NCI-H748 treated with DMSO at 0.1 percent for 48 hours (cell line): Measurements from ENCODE around the gene APOB.

Experiments used
- DNase-seq: peaks from one replicate; lab custom pipeline; 2025; lab: John Stamatoyannopoulos, UW

Gene APOB

DNA sequence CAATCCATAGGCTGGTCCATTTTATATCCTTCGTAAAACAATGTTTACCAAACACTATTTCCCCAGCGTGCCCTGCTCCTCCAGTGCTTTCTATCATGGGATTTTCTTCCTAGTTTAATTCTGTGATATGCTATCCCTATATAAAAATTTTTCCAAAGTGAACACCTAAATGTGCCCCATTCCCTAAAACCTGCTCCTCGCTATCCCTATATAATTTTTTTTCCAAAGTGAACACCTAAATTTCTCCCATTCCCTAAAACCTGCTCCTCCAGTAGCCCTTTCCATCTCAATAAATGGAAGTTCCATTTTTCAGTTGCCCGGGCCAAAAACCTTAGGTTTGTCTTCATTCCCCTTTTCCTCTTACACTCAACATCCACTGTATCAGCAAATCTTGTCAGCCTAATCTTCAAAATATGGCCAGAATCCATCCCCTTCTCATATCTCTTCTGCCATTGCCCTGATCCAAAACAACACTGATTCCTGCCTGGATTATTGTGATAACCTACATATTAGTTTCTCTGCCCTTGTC, 26.1 kb downstream of the APOB start:
- no peak for DNase-seq

DNA sequence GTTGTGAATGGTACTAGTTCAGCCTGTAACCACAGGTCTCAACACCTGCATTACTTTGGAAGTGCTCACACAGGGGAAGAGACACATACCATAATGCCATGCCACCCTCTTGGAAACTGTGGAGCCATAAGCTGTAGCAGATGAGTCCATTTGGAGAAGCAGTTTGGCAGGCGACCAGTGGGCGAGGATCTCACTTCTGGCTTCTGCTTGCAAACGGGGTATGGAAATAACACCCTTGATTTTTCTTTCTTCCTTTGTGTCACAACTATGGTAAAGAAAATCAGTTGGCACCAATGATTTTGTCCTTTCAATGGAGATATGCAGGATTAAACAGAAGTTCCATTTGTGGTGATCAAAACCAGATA, 28.6 kb downstream of the APOB start:
- no peak for DNase-seq

DNA sequence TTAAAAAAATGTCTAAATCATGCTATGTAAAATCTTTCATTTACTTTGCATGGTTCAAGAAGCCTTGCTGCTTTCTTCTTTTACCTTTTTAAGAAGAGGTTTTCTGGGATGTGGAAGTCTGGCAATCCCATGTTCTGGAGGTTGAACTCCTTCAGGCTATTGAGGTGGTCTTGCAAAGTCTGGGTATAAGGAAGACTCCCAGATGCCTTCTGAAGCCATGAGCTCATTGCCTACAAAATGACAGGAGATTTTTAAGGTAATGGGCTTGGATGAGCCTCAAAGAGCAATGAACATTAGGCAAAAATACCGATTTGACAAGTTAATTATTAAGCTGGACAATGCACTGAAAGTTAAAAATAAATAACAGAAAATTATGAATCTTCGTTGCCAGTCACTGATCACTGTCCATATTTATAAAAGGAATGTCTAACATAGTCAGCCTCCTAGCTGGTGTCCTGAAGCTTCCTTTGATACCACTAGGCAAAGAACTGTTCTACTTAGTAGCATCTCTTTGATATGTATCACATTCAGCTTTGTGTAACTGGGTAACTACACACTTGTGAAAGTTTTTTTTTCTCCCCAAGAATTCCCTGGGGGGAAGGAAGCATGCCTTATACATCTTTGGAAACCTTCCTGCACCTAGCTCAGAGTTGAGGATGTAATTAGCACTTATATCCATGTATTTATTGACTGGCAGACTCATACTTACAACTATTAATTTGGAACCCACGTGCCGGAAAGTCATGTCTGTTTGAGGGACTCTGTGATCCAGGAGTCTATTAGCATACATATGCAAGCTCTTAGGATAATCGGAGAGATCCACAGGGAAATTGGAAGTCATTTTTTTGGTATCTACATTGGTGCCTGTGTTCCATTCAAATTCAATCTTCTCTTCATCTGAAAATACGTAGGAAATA, 29.3 kb downstream of the APOB start:
- DNase-seq, result no peak

DNA sequence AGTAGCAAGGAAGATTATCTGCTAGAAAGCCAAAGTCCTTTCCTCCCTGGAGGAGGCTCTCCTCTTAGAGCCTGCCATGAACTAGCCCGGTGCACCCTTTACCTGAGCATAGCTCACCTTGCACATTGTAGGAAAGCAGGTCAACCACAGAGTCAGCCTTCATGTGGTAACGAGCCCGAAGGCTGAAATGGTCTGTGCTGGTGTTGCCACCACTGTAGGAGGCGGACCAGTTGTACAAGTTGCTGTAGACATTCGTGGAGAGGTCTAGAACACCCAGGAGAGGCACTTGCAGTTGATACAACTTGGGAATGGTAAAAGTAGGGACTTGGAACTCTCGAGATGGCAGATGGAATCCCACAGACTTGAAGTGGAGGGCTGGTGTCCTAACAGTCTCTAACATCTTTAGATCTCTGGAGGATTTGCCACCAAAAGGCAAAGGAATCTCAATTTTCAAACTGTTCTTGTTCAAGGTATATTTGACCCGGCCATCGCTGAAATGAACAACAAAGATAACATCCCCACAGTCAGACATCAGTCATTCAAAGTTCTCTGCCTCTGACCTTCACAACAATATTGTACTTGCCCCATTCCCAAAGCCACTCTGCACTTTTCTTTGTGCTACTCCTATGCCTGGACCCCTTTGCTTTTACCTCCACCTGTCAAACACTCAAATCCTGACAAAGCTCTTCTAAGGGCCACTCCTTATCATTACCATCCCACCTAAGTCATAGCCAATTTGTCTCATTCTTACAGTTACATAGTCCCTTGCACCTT, 30.6 kb downstream of the APOB start:
- DNase-seq, result no peak

DNA sequence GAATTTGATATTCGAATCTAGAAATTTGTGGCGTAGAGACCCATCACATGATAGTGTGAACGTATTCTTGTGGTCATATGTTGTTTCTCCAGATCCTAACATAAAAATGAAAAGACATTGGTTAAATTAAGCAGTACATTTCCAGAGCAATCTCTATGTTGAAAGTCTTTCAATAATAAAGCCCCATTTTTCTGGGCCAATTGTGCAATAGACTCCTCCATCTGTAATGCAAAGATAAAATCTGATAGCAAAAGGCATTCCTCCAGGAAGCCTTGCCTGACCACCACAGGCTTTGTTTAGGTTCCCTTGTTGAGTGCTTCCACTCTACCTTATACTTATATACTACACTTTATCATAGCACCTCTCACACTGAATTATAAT, 31.3 kb downstream of the APOB start:
- DNase-seq, result no peak

DNA sequence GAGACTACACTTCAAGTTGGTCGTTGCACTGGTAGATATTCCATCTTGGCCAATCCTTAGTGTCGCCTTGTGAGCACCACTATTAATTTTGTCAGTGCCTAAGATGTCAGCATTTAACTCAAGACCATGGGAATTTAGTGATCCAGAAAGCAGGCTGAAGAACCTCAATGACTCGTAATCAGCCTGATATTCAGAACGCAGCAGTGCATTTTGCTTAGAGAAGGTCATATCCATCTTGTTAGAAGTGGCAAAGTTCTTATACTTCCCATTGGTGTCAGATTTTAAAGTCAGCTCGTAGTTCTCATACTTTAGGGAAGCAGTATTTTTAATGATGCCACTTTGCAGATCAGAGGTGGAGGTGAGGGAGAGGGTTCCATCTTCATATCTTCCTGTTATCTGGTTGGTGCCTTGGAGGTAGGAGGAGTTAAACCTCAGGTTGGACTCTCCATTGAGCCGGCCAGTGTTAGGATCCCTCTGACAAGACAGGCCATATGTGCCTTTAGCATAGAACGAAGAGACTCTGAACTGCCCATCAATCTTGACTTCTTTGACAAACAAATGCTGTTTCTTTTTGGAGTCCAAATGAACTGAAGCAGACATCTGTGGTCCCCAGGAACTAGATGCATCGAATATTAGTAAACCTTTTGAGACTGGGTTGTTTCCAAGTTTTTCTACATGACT, 31.9 kb downstream of the APOB start:
- no peak for DNase-seq

DNA sequence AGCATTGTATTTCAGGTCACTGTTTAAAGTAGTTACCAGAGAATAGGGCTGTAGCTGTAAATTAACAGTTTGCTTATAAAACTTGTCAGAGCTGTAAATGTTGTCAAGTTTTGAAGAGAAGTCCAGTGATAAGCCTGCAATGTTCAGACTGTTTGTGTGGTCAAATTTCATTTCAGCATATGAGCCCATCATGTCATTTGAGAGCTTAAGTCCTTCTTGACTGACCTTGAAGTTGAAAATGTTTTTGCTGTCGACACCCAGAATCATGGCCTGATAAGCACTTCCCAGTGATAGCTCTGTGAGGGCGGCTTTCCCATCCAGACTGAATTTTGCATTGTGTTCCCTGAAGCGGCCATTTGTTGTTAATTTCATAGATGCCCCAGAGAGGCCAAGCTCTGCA, 32.4 kb downstream of the APOB start:
- no peak for DNase-seq

DNA sequence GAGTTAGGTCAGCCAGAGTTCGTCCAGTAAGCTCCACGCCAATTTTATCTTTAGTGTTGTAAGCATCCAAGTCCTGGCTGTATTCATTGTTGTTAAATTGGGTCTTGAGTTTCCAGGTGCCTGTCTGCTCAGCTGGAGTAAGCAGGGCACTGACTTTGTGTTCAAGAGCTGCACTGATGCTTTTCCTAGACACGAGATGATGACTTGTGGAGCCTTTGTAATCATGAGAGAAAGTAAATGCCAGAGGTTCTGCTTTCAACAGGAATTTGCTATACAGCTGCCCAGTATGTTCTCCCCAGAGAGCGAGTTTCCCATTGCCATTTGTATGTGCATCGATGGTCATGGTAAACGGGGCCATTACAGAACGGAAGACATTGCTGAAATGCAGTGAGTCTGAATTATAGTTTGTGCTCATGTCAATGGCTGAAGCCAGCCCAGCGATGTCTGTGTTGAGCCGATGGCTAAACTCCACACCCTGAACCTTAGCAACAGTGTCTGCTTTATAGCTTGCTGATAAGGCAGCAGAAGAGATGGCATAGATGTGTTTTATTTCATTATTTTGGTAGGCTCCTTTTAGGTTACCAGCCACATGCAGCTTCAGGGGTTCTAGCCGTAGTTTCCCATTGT, 32.9 kb downstream of the APOB start:
- DNase-seq, result no peak

DNA sequence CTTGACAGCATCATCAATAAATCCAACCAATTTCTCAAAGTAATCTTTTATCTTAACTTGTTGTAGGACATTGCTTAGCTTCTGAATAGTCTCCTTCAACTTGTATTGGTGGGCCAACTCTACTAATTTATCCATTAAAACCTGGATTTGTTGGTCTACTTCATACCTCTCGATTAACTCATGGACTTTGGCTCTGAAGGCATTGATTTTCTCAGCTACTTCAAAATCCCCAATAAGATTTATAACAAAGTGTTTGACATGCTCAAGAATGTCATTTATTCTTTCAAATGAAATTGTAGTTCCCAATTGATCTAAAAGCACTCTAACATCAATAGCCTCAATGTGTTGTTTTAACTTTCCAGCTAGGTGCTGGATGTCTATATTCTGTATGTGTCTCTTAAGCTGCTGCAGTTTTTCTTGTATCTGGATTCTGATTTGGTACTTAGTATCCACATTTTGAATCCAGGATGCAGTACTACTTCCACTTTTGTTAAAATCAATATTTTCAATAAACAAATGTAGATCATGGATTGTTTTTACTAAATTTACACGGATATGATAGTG, 34.1 kb downstream of the APOB start:
- no peak for DNase-seq

DNA sequence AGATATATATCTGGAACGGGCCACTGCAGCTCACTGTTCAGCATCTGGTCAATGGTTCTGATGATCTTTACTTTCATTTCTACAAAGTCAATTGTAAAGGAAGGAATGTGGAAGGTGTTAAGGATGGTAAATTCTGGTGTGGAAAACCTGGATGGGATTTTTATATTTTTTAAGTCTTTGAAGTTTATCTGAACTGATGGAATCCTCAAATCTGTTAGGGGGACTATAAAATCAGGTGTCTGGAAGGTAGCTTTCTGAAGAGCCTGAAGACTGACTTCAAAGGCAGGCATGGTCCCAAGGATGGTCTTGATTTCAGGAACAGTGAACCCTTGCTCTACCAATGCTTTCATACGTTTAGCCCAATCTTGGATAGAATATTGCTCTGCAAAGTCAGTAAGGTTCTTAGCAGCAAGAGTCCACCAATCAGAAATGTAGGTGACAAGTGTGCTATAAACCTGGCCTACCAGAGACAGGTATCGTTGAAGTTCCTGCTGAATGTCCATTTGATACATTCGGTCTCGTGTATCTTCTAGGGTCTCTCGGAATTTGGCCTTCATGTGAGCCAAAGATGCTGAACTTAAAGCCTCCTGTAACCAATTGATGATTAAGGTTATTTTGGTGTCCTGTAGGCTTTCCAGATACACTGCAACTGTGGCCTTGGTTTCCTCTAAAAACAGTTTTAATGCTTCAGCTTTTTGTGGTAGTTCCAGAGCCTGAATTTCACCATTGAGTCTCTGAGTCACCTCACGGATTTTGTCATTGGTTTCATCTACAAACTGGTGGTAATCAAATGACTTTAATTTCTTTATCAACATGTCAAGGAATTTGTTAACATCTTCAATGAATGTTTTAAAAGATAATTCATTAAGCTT, 34.8 kb downstream of the APOB start:
- DNase-seq, result no peak

DNA sequence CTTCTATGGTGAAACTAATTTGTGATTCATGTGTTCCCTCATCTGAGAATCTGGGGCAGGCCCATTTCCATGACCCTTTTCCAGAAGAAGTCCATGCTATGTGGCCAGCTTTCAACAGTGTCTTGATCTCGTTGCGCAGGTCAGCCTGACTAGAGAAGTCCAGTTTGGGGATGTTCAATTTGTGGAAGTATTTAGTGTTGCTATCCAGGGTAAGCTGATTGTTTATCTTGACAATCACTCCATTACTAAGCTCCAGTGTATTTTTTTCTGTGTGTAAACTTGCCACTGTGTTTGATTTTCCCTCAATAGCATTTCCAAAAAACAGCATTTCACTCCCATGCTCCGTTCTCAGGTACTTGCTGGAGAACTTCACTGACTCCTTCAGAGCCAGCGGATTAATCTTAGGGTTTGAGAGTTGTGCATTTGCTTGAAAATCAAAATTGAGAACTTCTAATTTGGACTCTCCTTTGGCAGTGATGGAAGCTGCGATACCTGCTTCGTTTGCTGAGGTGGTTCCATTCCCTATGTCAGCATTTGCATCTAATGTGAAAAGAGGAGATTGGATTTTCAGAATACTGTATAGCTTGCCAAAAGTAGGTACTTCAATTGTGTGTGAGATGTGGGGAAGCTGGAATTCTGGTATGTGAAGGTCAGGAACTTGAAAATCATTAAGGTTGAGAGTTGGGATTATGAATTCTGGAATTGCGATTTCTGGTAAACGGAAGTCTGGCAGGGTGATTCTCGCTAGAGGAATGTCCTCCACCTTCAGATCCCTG, 35.7 kb downstream of the APOB start:
- DNase-seq, result no peak

DNA sequence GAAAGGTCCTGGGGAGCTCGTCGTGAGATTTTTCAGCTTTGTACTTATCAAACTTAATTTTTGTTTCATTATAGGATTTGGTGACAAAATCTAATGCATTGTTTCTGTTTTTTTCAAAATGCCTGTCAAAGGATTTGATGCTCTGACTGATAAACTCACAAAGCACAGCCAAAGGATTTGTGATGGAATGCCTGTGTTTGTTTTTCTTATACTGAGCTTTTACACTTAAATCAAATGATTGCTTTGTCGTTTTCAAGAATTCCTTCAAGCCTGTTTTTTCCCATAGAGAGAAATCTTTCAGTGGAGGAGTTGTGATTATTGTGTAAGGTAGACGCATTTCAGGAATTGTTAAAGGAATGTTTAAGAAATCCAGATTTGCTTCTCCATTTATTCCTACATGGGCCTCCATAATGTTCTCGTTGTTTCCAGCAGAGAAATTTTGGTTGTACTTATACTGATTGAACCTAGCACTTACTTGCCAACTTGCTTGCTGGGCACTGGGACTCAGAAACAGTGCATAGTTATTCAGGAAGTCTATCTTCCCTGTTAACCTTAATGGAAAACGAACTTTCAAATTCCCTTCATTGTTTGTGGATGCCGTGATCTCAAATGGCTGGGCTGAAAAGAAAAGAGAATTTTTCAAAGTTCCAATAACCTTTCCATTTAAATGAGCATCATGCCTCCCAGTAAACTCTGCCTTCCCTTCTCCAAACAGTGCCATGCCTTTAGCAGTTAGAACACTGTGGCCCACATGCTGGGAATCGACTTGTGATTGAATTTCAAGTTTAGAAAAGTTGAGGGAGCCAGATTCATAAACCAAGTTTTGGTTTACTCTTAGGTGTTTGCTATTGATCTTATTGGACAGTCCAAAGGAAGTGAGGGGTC, 36.5 kb downstream of the APOB start:
- DNase-seq, result no peak

DNA sequence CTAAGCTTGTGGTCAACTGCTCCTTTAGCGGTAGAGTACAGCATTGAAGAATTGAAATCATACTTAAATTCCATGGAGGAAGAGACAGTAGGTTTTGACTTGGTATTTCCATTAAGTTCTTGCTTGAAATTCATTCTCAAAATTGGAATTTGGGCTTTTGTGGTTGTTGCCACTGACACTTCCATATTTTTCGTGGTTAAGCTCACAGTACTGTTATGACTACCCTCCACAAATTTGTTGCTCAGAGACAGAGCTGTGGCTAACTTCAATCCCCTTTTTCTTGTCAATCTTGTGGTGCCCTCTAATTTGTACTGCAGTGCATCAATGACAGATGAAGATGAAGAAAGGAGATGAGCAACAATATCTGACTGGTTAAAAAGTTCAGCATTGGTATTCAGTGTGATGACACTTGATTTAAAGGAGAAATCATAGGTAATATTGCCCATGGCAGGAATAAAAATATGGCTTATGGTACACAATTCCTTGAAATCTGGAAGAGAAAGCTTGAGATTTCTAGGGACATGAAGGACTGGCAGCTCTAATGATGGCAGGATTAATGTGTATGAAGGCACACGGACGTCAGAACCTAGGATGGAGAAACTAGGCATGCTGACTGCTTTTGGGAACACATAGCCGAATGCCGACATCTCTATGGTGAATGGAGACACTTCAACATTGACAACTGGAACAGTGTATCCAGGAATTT, 37.3 kb downstream of the APOB start:
- no peak for DNase-seq

DNA sequence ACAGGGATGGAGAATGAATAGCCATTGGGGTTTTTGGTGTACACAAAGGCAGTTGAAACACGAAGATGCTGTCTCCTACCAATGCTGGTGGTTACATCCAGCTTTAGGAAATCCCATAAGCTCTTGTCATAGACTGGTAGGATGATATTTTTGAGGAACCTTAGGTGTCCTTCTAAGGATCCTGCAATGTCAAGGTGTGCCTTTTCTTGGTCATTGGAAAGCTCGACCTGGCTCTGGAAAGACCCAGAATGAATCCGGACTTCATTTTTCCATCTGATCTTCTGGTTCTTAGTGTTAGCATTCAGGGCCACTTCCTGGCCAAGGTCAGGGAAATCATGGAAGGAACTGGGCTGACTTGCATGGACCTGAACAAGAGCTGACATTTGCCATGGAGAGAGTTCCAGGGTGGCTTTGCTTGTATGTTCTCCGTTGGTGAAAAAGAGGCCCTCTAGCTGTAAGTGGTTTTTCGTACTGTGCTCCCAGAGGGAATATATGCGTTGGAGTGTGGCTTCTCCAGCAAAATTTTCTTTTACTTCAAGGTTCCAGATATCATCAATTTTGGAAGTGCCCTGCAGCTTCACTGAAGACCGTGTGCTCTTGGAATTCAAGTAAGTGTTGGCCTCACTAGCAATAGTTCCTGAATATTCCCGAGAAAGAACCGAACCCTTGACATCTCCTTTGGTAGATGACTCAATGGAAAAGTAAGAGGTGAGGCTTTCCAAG, 38.0 kb downstream of the APOB start:
- DNase-seq, result no peak

DNA sequence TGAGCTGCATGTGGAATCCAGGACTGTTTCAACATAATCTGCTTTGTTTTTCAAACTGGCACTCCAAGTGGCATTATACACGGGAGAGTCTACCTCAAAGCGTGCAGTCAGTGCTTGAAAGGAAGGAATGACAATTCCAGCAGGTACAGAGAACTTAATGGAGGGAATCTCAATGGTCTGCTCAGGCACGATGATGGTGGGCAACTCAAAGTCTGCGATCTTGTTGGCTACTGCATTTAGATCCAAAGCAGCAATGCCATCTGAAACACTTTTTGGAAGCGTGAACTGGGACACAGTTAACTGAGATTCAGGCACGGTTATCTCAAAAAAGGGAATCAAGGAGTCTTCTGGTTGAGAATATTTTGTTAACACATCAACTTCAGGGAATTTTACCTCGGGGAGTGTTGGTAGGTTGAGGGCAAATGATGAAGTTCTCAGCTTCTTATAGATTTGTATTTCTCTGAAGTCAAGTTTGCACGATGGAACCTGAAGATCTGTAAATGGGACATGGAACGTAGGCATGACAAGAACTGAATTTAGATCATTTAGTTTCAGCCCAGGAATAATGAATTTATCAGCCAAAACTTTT, 38.7 kb downstream of the APOB start:
- DNase-seq, result no peak

DNA sequence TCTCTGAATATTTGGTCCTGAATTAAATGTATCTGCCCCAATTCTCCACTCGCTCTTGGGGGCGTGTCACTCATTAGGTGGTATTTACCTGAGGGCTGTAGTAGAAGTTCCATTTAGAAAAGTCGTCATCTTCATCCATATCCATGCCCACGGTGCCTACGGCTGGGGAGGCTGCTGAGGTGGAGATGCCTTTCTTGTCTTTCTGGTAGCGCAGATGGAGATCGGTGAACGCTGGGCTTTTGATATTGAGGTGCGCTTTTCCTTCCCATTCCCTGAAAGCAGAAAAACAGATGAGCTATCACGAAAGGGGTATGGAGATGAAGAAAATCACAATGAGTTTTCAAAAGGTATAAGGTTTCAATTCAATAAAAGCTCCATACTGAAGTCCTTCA, 39.7 kb downstream of the APOB start:
- no peak for DNase-seq

DNA sequence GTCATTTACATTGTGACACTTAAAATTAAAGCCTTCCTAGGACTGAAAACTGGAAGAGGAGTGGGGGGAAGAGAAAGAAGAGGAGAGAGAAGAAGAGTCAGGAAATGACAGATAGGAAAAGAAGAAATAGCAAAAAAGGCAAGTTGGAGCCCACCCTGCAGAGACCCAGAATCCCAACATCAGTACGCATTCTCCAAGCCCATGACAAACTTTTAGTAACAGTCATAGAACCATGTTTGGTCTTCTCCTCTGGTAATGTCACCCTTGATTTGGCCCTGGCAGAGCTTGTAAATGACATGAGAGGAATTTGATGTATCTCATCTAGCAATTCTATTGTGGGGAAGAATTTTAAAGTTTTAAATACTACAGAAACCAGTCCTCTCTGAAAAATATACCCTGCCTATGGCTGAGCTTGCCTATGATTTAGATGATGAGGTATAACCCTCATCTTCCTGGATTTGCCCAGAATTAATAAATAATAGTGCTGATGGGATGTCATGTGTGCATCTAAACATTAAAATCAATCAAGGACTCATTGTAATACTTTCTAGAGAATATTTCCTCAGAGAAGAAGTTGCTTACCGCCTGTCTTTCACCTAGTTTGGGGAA, 40.2 kb downstream of the APOB start:
- DNase-seq, result no peak
